H9 (cell line): Measurements from ENCODE around the gene GJB6. TPM values are rescaled to one million over a fixed set of nuclear protein-coding genes. Genes with fewer than 3 reads are reported as not detected.

Experiments
- DNase-seq: peaks from one replicate; pipeline ENCODE4 v3.0.0-alpha.2; 2017
- H2AFZ ChIP-seq: one replicate; pipeline ENCODE4 v1.6.1; 2013; ENCODE audit warnings: mild to moderate bottlenecking, low read length, control low read depth, moderate library complexity
- H2AK5ac ChIP-seq: 2 replicates; pipeline ENCODE4 v1.6.1; 2013; ENCODE audit warnings: low read length, control low read depth, mixed read lengths; ENCODE audit not compliant: insufficient read length
- H2BK120ac ChIP-seq: one replicate; pipeline ENCODE4 v1.6.1; 2013; ENCODE audit warnings: low read depth, mild to moderate bottlenecking, low read length, control low read depth, inconsistent platforms; ENCODE audit not compliant: poor library complexity, severe bottlenecking
- H2BK12ac ChIP-seq: 2 replicates; pipeline ENCODE4 v1.6.1; 2013; ENCODE audit warnings: low read length, control low read depth, mixed read lengths, low read depth; ENCODE audit not compliant: insufficient read length
- H2BK15ac ChIP-seq: 2 replicates; pipeline ENCODE4 v1.6.1; 2013; ENCODE audit warnings: low read depth, low read length, control low read depth
- H2BK20ac ChIP-seq: one replicate; pipeline ENCODE4 v1.6.1; 2013; ENCODE audit warnings: low read depth, mild to moderate bottlenecking, low read length, control low read depth, inconsistent platforms; ENCODE audit not compliant: poor library complexity, severe bottlenecking
- H2BK5ac ChIP-seq: 2 replicates; pipeline ENCODE4 v1.6.1; 2013; ENCODE audit warnings: low read length, control low read depth, mixed read lengths; ENCODE audit not compliant: insufficient read length
- H3K14ac ChIP-seq: 2 replicates; pipeline ENCODE4 v1.6.1; 2013; ENCODE audit warnings: low read length, control low read depth; ENCODE audit not compliant: insufficient read depth
- H3K18ac ChIP-seq: 2 replicates; pipeline ENCODE4 v1.6.1; 2013; ENCODE audit warnings: low read depth, mild to moderate bottlenecking, mixed read lengths, low read length, control low read depth; ENCODE audit not compliant: insufficient read length
- H3K23ac ChIP-seq: 2 replicates; pipeline ENCODE4 v1.6.1; 2013; ENCODE audit warnings: low read length, control low read depth, mixed read lengths, low read depth; ENCODE audit not compliant: insufficient read length
- H3K23me2 ChIP-seq: 2 replicates; pipeline ENCODE4 v1.6.1; 2013; ENCODE audit warnings: low read depth, mild to moderate bottlenecking, mixed read lengths, low read length, control low read depth; ENCODE audit not compliant: insufficient read length, poor library complexity, severe bottlenecking
- H3K27ac ChIP-seq: 2 replicates; pipeline ENCODE4 v1.5.1; 2013; ENCODE audit warnings: low read length, control low read depth, mixed read lengths, low read depth; ENCODE audit not compliant: insufficient read length
- H3K27me3 ChIP-seq: 2 replicates; pipeline ENCODE4 v1.6.1; 2013; ENCODE audit warnings: low read length, control low read depth, inconsistent platforms; ENCODE audit not compliant: insufficient read depth
- H3K4ac ChIP-seq: 2 replicates; pipeline ENCODE4 v1.6.1; 2013; ENCODE audit warnings: low read depth, mild to moderate bottlenecking, control low read depth, inconsistent platforms, low read length, moderate library complexity
- H3K4me1 ChIP-seq: 2 replicates; pipeline ENCODE4 v1.6.1; 2013; ENCODE audit warnings: low read length, control low read depth, inconsistent platforms; ENCODE audit not compliant: insufficient read depth
- H3K4me2 ChIP-seq: 2 replicates; pipeline ENCODE4 v1.6.1; 2013; ENCODE audit warnings: low read length, control low read depth, mixed read lengths; ENCODE audit not compliant: insufficient read length, insufficient read depth
- H3K56ac ChIP-seq: 2 replicates; pipeline ENCODE4 v1.6.1; 2013; ENCODE audit warnings: low read depth, mild to moderate bottlenecking, mixed read lengths, low read length, control low read depth; ENCODE audit not compliant: insufficient read length
- H3K79me1 ChIP-seq: 2 replicates; pipeline ENCODE4 v1.6.1; 2013; ENCODE audit warnings: low read depth, mild to moderate bottlenecking, moderate library complexity, low read length, control low read depth, inconsistent platforms; ENCODE audit not compliant: insufficient read depth, poor library complexity, severe bottlenecking
- H3K79me2 ChIP-seq: 2 replicates; pipeline ENCODE4 v1.6.1; 2013; ENCODE audit warnings: low read length, control low read depth, inconsistent platforms; ENCODE audit not compliant: insufficient read depth
- H3K9ac ChIP-seq: 2 replicates; pipeline ENCODE4 v1.6.1; 2013; ENCODE audit warnings: low read length, control low read depth, mixed read lengths; ENCODE audit not compliant: insufficient read length; ENCODE audit errors: extremely low read depth
- H3K9me3 ChIP-seq: one replicate; pipeline ENCODE4 v1.6.1; 2013; ENCODE audit warnings: low read depth, low read length, inconsistent platforms; ENCODE audit not compliant: control insufficient read depth
- H3T11ph ChIP-seq: one replicate; pipeline ENCODE4 v1.6.1; 2013; ENCODE audit warnings: mild to moderate bottlenecking, low read length, control low read depth, inconsistent platforms
- H4K20me1 ChIP-seq: one replicate; pipeline ENCODE4 v1.6.1; 2013; ENCODE audit not compliant: control insufficient read depth, insufficient read length, insufficient read depth
- H4K5ac ChIP-seq: 2 replicates; pipeline ENCODE4 v1.6.1; 2013; ENCODE audit warnings: low read depth, mild to moderate bottlenecking, mixed read lengths, low read length, control low read depth; ENCODE audit not compliant: insufficient read length
- H4K8ac ChIP-seq: replicated peaks from 2 replicates; pipeline ENCODE4 v1.6.1; 2013; ENCODE audit warnings: low read length, control low read depth, mixed read lengths, low read depth; ENCODE audit not compliant: insufficient read length
- H4K91ac ChIP-seq: 2 replicates; pipeline ENCODE4 v1.6.1; 2013; ENCODE audit warnings: low read depth, mild to moderate bottlenecking, moderate library complexity, mixed read lengths, low read length, control low read depth; ENCODE audit not compliant: insufficient read length
- H3K27ac Mint-ChIP-seq, 3 experiments: 2 replicates in 2 of 3; 3 replicates in 1 of 3; pipeline ENCODE4 v1.8.0; 2020 to 2021; ENCODE audit warnings: mixed read lengths in 3 of 3, mild to moderate bottlenecking in 1 of 3, moderate library complexity in 1 of 3
- H3K27me3 Mint-ChIP-seq: 2 replicates; pipeline ENCODE4 v1.8.0; 2021; ENCODE audit warnings: low read depth, mild to moderate bottlenecking, moderate library complexity, mixed read lengths
- H3K36me3 Mint-ChIP-seq, 3 experiments: 2 replicates in 2 of 3; 3 replicates in 1 of 3; pipeline ENCODE4 v1.8.0; 2020 to 2021; ENCODE audit warnings: low read depth in 3 of 3, mixed read lengths in 3 of 3; ENCODE audit not compliant: insufficient read depth in 1 of 3
- H3K4me1 Mint-ChIP-seq, 2 experiments: 2 replicates each; pipeline ENCODE4 v1.8.0; 2020; ENCODE audit warnings: mixed read lengths in 2 of 2
- H3K4me3 Mint-ChIP-seq, 2 experiments: 2 replicates in 1 of 2; 3 replicates in 1 of 2; pipeline ENCODE4 v1.8.0; 2020 to 2021; ENCODE audit warnings: mild to moderate bottlenecking in 2 of 2, mixed read lengths in 2 of 2, moderate library complexity in 1 of 2
- H3K9me3 Mint-ChIP-seq, 2 experiments: 2 replicates in 1 of 2; 3 replicates in 1 of 2; pipeline ENCODE4 v1.8.0; 2020; ENCODE audit warnings: mild to moderate bottlenecking in 2 of 2, mixed read lengths in 2 of 2, moderate library complexity in 1 of 2
- WGBS: extraction: QIAGEN DNeasy Blood & Tissue Kit; methylation state at CpG from one replicate; pipeline ENCODE4 v1.1.7; 2013; ENCODE audit warnings: missing lambda C conversion rate, low lambda C conversion rate, mixed read lengths; ENCODE audit not compliant: insufficient read length; ENCODE audit errors: extremely low coverage; 5-methylcytosine and 5-hydroxymethylcytosine counted together
- total RNA-seq: library from RNA; stranded (reverse); gene quantifications from 2 replicates; pipeline ENCODE4 v1.2.1, GENCODE V29; 2021
- TF ChIP-seq, protein P1 (sequence below): fragments of 200-600 bp; sonication (generic); conservative IDR thresholded peaks from 3 replicates; pipeline ENCODE4 v1.8.0; 2021; ENCODE audit warnings: antibody characterized with exemption, mild to moderate bottlenecking

The GJB6 gene
- total RNA-seq, 1 experiment from 2014 or later, result not detected

GRCh38 chr13:20185366-20186056 lies 46.6 kb downstream of the GJB6 start:
- no peak overlapping the region for H2AFZ ChIP-seq
- no peaks in the 10 kb centered on the region for H3K36me3 Mint-ChIP-seq
- peaks cover 9% of the 10 kb centered on the region; the same call in 1 of the 2 replicates for H3K27me3 ChIP-seq
- H2BK12ac ChIP-seq, result no peak overlapping the region
- H3K23ac ChIP-seq, result no peak overlapping the region
- no peak overlapping the region for H3K4ac ChIP-seq
- H2BK5ac ChIP-seq, result no peak overlapping the region
- no peak overlapping the region for H2BK20ac ChIP-seq
- H3K4me2 ChIP-seq, result no peak overlapping the region
- peaks cover 31% of the 10 kb centered on the region for H3K27me3 Mint-ChIP-seq
- H4K8ac ChIP-seq, result no peak overlapping the region
- H3K9me3 Mint-ChIP-seq, result 0 out of 5 replicates have a peak, but pooled peaks cover 0 to 2% of the 10 kb centered on the region in 2 experiments
- TF ChIP-seq, protein P1, sequence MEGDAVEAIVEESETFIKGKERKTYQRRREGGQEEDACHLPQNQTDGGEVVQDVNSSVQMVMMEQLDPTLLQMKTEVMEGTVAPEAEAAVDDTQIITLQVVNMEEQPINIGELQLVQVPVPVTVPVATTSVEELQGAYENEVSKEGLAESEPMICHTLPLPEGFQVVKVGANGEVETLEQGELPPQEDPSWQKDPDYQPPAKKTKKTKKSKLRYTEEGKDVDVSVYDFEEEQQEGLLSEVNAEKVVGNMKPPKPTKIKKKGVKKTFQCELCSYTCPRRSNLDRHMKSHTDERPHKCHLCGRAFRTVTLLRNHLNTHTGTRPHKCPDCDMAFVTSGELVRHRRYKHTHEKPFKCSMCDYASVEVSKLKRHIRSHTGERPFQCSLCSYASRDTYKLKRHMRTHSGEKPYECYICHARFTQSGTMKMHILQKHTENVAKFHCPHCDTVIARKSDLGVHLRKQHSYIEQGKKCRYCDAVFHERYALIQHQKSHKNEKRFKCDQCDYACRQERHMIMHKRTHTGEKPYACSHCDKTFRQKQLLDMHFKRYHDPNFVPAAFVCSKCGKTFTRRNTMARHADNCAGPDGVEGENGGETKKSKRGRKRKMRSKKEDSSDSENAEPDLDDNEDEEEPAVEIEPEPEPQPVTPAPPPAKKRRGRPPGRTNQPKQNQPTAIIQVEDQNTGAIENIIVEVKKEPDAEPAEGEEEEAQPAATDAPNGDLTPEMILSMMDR, result no peak
- no peak overlapping the region for H4K91ac ChIP-seq
- no peak overlapping the region for H2BK120ac ChIP-seq
- H2AK5ac ChIP-seq, result no peak overlapping the region
- H3K23me2 ChIP-seq, result no peaks in the 10 kb centered on the region
- no peak overlapping the region for H4K5ac ChIP-seq
- no peaks in the 10 kb centered on the region for H3K79me2 ChIP-seq
- H3K4me3 Mint-ChIP-seq, result no peak overlapping the region
- no peak overlapping the region for H3K18ac ChIP-seq
- H2BK15ac ChIP-seq, result no peak overlapping the region
- DNase-seq, result no peak
- H3K9me3 ChIP-seq, result no peaks in the 10 kb centered on the region
- no CpG with 5 or more reads among the region's 12 CpGs for WGBS
- no peaks in the 10 kb centered on the region for H3K79me1 ChIP-seq
- no peaks in the 10 kb centered on the region for H3K4me1 ChIP-seq
- H3K27ac Mint-ChIP-seq, result no peak overlapping the region
- no peak overlapping the region for H3K14ac ChIP-seq
- no peak overlapping the region for H3K27ac ChIP-seq
- no peak overlapping the region for H3K56ac ChIP-seq
- no peak overlapping the region for H3T11ph ChIP-seq
- no peak overlapping the region for H3K9ac ChIP-seq
- H3K4me1 Mint-ChIP-seq, result no peaks in the 10 kb centered on the region
- peaks cover 2% of the 10 kb centered on the region for H4K20me1 ChIP-seq
